Activated T-cell treated with anti-CD3 and anti-CD28 coated beads, Interleukin-2, amount 50 U/mL, for 4 hours (primary cell): ENCODE results near the gene HTR3D. TPM values are rescaled to one million over a fixed set of nuclear protein-coding genes. Genes with fewer than 3 reads are reported as not detected.
A peak's percentile ranks its signal among the peaks of the same experiment; 100 is the strongest.
"Not testable (repeated sequence)": the region's sequence is repeated elsewhere in the genome, so short reads cannot be mapped to it uniquely, and the experiment has no call there.

Experiments
- ATAC-seq, 2 donors: fragments of 200-7000 bp; cut with Tn5 transposase; one replicate each; pipeline ENCODE4 v1.10.0; 2021
- DNase-seq: peaks from one replicate; pipeline ENCODE4 v3.0.0-alpha.2; 2020
- H3K27me3 Mint-ChIP-seq: one replicate; pipeline ENCODE4 v1.8.0; 2021; ENCODE audit warnings: low read depth, mixed read lengths
- H3K36me3 Mint-ChIP-seq: one replicate; pipeline ENCODE4 v1.8.0; 2022; ENCODE audit warnings: mixed read lengths; ENCODE audit not compliant: insufficient read depth
- H3K4me1 Mint-ChIP-seq: one replicate; pipeline ENCODE4 v1.8.0; 2021; ENCODE audit warnings: low read depth, mixed read lengths
- H3K4me3 Mint-ChIP-seq: one replicate; pipeline ENCODE4 v1.8.0; 2021; ENCODE audit warnings: mild to moderate bottlenecking, moderate library complexity, mixed read lengths
- H3K9me3 Mint-ChIP-seq: one replicate; pipeline ENCODE4 v1.8.0; 2021; ENCODE audit warnings: mixed read lengths
- total RNA-seq, 3 donors: library from RNA; stranded (reverse); gene quantifications; one replicate each; pipeline ENCODE4 v1.2.1, GENCODE V29; 2021

Gene HTR3D
- total RNA-seq, 3 donors from 2014 or later: not detected

- DNase-seq, H3K9me3 Mint-ChIP-seq, H3K27me3 Mint-ChIP-seq, ATAC-seq, H3K4me3 Mint-ChIP-seq: not testable (repeated sequence)
- peaks cover 12% of the 10 kb centered on the region for H3K4me1 Mint-ChIP-seq
- peaks cover 21% of the 10 kb centered on the region for H3K36me3 Mint-ChIP-seq
Measured at GRCh38 chr3:184007143-184007813, 24.3 kb upstream of the HTR3D start.

- H3K4me3 Mint-ChIP-seq: no peak overlapping the region
- no peak for ATAC-seq
- H3K27me3 Mint-ChIP-seq: no peaks in the 10 kb centered on the region
- DNase-seq: no peak
- H3K36me3 Mint-ChIP-seq: peaks cover 26% of the 10 kb centered on the region
- no peaks in the 10 kb centered on the region for H3K9me3 Mint-ChIP-seq
- peaks cover 12% of the 10 kb centered on the region for H3K4me1 Mint-ChIP-seq
Measured at GRCh38 chr3:184008161-184008560, 23.4 kb upstream of the HTR3D start.

DNA sequence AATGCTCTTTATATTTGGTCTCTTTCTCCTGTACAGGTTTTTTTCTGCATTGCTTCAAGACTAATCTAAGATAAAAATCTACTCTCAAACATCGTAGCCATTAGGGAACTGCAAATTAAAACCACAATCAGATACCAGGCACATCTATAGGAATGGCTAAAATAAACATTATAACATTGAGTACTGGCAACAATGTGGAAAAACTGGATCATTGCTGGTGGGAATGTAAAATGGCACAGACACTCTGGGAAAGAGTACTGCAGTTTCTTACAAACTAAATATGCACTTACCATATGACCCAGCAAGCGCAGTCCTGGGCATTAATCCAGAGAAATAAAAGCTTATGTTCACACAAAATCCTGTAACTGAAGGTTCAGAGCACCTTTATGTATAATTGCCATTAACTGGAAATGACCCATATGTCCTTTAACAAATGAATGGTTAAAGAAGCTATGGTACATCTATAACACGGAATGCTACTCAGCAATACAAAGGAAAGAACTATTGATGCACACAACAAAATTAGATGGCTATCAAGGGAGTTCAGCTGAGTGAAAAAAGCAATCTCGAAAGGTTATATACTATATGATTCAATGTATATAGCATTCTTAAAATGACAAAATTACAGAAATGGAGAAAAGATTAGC lies 20.2 kb upstream of the HTR3D start:
- Mint-ChIP-seq H3K4me3 (no peak overlapping the region), H3K36me3 (peaks cover 22% of the 10 kb centered on the region), H3K4me1 (peaks cover 13% of the 10 kb centered on the region), H3K9me3 (no peaks in the 10 kb centered on the region), H3K27me3 (no peaks in the 10 kb centered on the region)
- ATAC-seq: no peak
- no peak for DNase-seq

DNA sequence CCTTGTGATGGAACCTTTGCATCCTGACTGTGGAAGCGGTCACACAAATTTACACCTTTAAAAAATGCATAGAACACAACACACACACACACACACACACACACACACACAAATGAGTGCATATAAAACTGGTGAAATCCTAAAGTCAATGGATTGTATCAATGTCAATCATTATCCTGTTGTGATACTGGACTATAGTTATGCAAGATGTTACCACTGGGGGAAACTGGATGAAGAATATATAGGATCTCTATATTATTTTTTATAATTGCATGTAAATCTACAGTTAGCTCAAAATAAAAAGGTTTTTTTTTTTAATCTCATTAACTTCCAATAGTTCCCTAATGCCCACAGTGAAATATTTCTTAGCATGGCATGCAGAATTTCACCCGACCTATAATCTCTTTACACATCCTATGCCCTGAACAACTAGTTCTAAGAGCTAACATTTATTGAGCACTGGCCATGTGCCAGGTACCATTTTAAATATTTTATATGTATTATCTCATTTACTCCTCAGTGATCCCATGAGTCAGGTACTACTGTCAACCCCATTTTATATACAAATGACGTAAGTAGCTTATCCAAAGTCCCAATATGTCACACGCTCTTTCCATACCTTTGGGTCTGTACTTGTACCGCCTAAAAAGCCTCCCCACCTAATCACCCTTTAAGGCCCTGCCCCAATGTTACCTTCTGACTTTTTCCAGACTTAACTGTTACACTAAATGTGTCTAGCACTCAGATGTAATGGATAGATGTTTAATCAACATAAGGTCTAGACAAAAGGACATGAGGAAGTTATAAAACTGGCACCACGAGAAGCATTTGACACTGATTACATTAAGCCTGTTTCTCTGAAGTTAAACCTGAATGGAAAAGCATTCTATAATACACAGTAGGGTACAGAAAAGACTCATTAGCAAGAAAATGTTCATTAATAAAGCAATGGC lies 19.3 kb upstream of the HTR3D start:
- Mint-ChIP-seq H3K4me3 (no peak overlapping the region), H3K4me1 (peaks cover 17% of the 10 kb centered on the region), H3K9me3 (no peaks in the 10 kb centered on the region), H3K36me3 (peaks cover 22% of the 10 kb centered on the region), H3K27me3 (no peaks in the 10 kb centered on the region)
- no peak for DNase-seq
- no peak for ATAC-seq

DNA sequence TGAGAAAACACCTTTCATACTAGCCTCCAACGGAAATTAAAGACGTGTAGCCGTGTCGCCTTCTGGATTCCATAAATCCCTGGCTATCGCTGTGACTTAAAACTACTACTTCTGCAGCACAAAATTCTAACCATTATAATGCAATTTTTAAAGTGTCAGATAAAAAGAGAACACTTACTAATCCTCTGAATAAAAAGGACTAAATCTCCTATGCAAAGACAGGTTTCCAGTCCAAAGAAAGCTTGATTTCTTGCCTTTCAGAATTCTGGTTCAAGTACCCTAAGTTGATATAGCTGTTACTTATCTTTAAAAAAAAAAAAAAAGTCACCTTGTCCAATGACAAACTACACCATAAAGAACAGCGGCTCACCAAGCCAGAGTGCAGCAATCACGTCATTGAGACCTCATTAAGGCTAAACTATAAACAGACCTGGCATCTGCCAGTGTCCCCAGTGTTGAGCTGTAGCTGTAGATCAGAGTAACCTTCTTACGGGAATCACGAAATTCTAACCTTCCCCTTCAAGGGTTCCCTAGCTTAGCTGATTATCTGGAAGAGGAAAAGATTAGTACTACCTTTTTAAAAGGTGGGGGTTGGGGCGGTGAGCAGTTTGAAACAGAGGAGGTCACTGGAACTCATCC lies 16.0 kb upstream of the HTR3D start:
- Mint-ChIP-seq H3K9me3 (no peaks in the 10 kb centered on the region), H3K27me3 (no peaks in the 10 kb centered on the region), H3K4me1 (peaks cover 26% of the 10 kb centered on the region), H3K36me3 (peaks cover 16% of the 10 kb centered on the region), H3K4me3 (peak overlapping the region; percentile 99)
- no peak for DNase-seq
- ATAC-seq: no peak

DNA sequence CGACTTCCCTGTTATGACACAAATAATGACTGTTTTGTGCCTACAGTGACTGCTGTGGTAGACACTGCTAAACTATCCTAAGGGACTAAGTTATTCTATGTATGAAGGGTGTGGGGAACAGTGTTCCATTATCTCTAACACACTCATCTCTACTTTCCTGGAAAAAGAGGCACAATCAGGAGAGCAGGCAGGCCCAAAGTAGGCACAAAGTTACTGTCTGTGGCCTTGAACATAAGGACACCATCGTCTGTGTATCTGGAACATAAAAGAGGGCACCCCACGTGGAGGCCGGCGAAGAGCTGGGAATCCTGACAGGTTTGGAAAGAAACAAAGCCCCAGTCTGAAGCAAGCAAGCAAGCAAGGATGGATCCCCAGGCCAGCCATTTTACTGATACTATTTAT lies 15.4 kb upstream of the HTR3D start:
- Mint-ChIP-seq H3K9me3 (no peaks in the 10 kb centered on the region), H3K36me3 (peaks cover 10% of the 10 kb centered on the region), H3K27me3 (peaks cover 3% of the 10 kb centered on the region), H3K4me1 (peaks cover 26% of the 10 kb centered on the region), H3K4me3 (peak overlapping the region; percentile 99)
- DNase-seq (no peak), ATAC-seq (no peak)

DNA sequence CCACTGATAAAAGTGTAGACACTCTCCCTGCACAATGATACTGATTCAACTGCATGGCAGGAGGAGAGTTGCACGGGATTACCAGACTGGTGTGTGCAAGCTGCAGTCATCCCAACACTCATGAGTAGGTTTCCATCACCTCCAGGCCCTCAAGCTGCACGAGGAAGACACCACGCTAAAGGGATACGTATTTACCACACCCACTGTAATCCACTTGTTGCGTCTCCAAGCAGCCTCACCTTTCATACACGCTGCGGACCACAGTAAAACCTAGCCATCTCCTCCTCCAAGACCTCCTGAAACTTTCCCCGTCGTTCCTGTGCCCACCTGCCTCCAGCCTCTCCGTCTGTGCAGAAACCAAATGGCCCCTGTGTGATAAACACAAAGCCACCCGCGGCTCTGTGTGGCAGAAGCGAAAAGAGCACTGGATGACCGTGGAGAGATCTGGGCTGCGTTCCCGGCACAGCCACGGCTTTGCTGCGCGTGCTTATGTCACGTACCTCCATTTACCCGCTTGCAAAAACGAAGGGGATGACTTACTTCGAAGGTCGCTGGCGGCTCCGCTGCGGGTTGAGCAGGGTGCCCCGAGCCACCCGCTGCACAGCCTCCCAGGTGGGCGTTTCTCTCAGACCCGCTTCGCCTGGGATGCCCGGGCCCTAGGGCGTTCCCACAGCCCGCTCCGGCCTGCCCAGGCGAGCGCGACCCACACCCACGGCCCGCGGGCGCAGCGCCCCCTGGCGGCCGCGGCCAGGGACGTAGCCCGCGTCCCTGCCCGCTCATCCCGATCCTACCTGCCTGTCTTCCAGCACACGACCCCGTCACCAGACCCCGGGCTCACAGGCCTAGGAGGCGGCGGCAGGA lies 14.5 kb upstream of the HTR3D start:
- peaks cover 26% of the 10 kb centered on the region for H3K4me1 Mint-ChIP-seq
- H3K36me3 Mint-ChIP-seq: peaks cover 10% of the 10 kb centered on the region
- H3K9me3 Mint-ChIP-seq: no peaks in the 10 kb centered on the region
- peak overlapping the region; percentile 99 for H3K4me3 Mint-ChIP-seq
- peak; percentile 79 to 86 for ATAC-seq
- peaks cover 6% of the 10 kb centered on the region for H3K27me3 Mint-ChIP-seq
- peak; percentile 25 for DNase-seq

- ATAC-seq (peak; percentile 97 to 98), DNase-seq (peak; percentile 78)
Measured at GRCh38 chr3:184017672-184018423, 13.7 kb upstream of the HTR3D start, which contains the start of gene ABCC5. Gene ABCC5, minus strand, starts transcription at chr3:184017884. Its CDS starts 3,492 bp downstream, at chr3:184014392.

DNA sequence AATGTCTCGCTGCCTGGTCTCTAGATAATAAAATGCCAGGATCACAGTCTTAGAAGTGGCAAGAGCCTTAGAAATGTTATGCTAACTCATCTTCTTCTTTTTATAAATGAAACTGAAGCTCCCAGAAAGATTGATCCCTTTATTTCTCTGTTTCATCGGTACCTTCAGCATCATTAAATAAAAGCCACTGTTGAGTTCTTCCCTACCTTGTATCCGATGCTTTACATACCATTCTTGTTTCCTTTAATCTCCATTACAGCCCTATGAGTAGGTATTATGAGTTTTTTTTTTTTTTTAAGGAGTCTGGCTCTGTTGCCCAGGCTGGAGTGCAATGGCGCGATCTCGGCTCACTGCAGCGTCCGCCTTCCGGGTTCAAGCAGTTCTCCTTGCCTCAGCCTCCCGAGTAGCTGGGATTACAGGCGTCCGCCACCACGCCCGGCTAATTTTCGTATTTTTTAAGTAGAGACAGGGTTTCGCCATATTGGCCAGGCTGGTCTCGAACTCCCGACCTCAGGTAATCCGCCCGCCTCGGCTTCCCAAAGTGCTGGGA lies 13.0 kb upstream of the HTR3D start:
- Mint-ChIP-seq H3K4me1 (peaks cover 26% of the 10 kb centered on the region), H3K9me3 (no peaks in the 10 kb centered on the region), H3K4me3 (peak overlapping the region; percentile 99), H3K27me3 (peaks cover 8% of the 10 kb centered on the region), H3K36me3 (peaks cover 2% of the 10 kb centered on the region)
- ATAC-seq (no peak), DNase-seq (no peak)

More at GRCh38 chr3:184017672-184018423, 13.7 kb upstream of the HTR3D start, which contains the start of gene ABCC5:
- Mint-ChIP-seq H3K27me3 (peaks cover 6% of the 10 kb centered on the region), H3K36me3 (peaks cover 3% of the 10 kb centered on the region), H3K4me1 (peaks cover 26% of the 10 kb centered on the region), H3K9me3 (no peaks in the 10 kb centered on the region), H3K4me3 (peak within 1 kb of the TSS; percentile 99)

- Mint-ChIP-seq H3K36me3 (no peaks in the 10 kb centered on the region), H3K9me3 (no peaks in the 10 kb centered on the region), H3K27me3 (peaks cover 20% of the 10 kb centered on the region), H3K4me1 (peaks cover 11% of the 10 kb centered on the region), H3K4me3 (no peak overlapping the region)
- DNase-seq: no peak
- no peak for ATAC-seq
Measured at GRCh38 chr3:184022323-184022722, 9.2 kb upstream of the HTR3D start.

DNA sequence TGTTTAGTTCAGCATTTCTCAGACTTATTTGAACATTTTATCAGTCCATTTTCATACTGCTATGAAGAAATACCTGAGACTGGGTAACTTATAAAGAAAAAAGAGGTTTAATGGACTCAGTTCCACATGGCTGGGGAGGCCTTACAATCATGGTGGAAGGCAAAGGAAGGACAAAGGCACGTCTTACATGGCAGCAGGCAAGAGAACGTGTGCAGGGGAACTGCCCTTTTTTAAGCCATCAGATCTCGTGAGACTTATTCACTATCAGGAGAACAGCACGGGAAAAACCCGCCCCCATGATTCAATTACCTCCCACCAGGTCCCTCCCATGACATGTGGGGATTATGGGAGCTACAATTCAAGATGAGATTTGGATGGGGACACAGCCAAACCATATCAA lies 6.3 kb upstream of the HTR3D start:
- H3K9me3 Mint-ChIP-seq, ATAC-seq: not testable (repeated sequence)

GRCh38 chr3:184028275-184028890 lies 3.2 kb upstream of the HTR3D start:
- H3K9me3 Mint-ChIP-seq, H3K4me1 Mint-ChIP-seq, H3K4me3 Mint-ChIP-seq, ATAC-seq, DNase-seq, H3K36me3 Mint-ChIP-seq: not testable (repeated sequence)
- peaks cover 12% of the 10 kb centered on the region for H3K27me3 Mint-ChIP-seq

More for the DNA sequence above, 6.3 kb upstream of the HTR3D start:
- not testable (repeated sequence) for H3K4me1 Mint-ChIP-seq, H3K4me3 Mint-ChIP-seq, DNase-seq, H3K36me3 Mint-ChIP-seq
- H3K27me3 Mint-ChIP-seq: peaks cover 20% of the 10 kb centered on the region
